ENCODE results near the gene FBXO21. TPM values are rescaled to one million over a fixed set of nuclear protein-coding genes. Genes with fewer than 3 reads are reported as not detected.
"Not testable (repeated sequence)": the region's sequence is repeated elsewhere in the genome, so short reads cannot be mapped to it uniquely, and the experiment has no call there.

The FBXO21 gene
- polyA plus RNA-seq, 1 donor, result 32.0 TPM

DNA sequence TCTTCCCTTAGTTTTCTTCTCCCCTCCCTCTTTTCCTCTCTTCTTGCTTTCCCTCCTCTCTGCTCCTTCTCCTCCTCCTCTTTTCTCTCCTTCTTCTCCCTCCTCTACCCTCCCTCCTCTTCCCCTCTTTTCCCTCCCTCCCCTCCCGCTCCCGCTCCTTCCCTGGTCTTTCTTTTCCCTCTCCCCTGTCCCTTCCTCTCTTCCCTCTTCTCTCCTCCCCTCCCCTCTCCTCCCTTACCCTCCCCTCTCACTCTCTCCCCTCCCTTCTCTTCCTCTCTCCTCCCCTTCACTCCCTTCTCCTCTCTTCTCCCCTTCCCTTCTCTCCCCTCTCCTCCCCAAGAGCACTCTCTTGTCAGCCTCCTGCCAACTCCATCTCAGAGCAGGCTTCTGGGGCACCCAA, 17.4 kb upstream of the FBXO21 start:
- H3K4me3 ChIP-seq (ENCODE audit: low read length), result no peak overlapping the region
- no peak overlapping the region for H3K27ac ChIP-seq (ENCODE audit: low read length)
- H3K36me3 ChIP-seq (ENCODE audit: control insufficient read depth, insufficient read depth, low read length), result no peaks in the 10 kb centered on the region
- no peaks in the 10 kb centered on the region for H3K9me3 ChIP-seq (ENCODE audit: control insufficient read depth, low read depth, low read length)
- H3K27me3 ChIP-seq (ENCODE audit: control insufficient read depth, insufficient read depth, low read length), result peaks cover 2% of the 10 kb centered on the region
- WGBS (ENCODE audit: insufficient coverage, low lambda C conversion rate), result 86% methylated on average over 1 of the region's 2 CpGs
- no peaks in the 10 kb centered on the region for H3K4me1 ChIP-seq (ENCODE audit: control insufficient read depth, insufficient read depth, low read length)
- no peak for DNase-seq

DNA sequence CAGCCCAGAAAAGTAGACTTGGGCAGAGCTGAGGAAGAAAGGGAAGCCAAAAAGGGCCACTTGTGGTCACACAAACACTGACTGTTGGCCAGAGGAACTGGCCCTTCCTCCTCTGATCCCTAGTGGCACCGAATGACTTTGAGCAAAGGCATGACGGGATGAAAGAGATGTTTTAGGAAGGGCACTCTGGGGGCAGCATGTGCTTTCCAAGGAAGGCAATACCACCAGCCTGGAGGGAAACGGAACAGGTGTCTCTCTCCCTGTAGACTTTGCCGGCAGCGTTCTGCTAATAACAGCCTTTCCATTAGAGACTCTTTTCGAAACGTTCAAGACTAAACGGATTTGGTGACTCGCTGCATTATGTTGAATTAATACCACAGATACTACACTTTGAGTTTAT, 12.3 kb upstream of the FBXO21 start:
- WGBS (ENCODE audit: insufficient coverage, low lambda C conversion rate), result 89% methylated on average over 6 of the region's 9 CpGs

DNA sequence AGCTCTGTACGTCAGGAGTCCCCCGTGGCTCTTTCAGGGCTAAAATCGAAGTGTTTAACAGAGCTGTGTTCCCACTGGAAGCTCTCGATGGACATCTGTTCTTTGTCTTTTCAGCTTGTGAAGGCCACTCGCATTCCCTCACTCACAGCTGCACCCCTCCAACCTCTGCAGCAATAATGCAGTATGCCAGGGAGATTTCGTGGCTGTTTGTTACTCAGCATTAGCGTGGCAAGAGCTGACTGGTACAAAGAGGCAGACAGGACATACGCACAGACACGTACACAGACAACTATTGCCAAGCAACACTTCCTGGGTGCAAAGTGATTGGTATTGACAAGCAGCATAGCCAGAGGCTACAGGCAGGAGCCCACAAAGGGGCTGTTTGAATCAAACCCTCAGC, 11.8 kb upstream of the FBXO21 start:
- Histone ChIP-seq H3K4me3 (ENCODE audit: low read length) (no peak overlapping the region), H3K4me1 (ENCODE audit: control insufficient read depth, insufficient read depth, low read length) (no peaks in the 10 kb centered on the region), H3K27me3 (ENCODE audit: control insufficient read depth, insufficient read depth, low read length) (peaks cover 5% of the 10 kb centered on the region), H3K9me3 (ENCODE audit: control insufficient read depth, low read depth, low read length) (no peaks in the 10 kb centered on the region), H3K27ac (ENCODE audit: low read length) (no peak overlapping the region), H3K36me3 (ENCODE audit: control insufficient read depth, insufficient read depth, low read length) (no peaks in the 10 kb centered on the region)
- DNase-seq, result no peak
- WGBS (ENCODE audit: insufficient coverage, low lambda C conversion rate), result 100% methylated on average over 1 of the region's 9 CpGs

More for the DNA sequence above, 12.3 kb upstream of the FBXO21 start:
- Histone ChIP-seq H3K27ac (ENCODE audit: low read length) (no peak overlapping the region), H3K4me3 (ENCODE audit: low read length) (no peak overlapping the region), H3K36me3 (ENCODE audit: control insufficient read depth, insufficient read depth, low read length) (no peaks in the 10 kb centered on the region), H3K4me1 (ENCODE audit: control insufficient read depth, insufficient read depth, low read length) (no peaks in the 10 kb centered on the region), H3K27me3 (ENCODE audit: control insufficient read depth, insufficient read depth, low read length) (peaks cover 5% of the 10 kb centered on the region), H3K9me3 (ENCODE audit: control insufficient read depth, low read depth, low read length) (no peaks in the 10 kb centered on the region)
- DNase-seq, result no peak

DNA sequence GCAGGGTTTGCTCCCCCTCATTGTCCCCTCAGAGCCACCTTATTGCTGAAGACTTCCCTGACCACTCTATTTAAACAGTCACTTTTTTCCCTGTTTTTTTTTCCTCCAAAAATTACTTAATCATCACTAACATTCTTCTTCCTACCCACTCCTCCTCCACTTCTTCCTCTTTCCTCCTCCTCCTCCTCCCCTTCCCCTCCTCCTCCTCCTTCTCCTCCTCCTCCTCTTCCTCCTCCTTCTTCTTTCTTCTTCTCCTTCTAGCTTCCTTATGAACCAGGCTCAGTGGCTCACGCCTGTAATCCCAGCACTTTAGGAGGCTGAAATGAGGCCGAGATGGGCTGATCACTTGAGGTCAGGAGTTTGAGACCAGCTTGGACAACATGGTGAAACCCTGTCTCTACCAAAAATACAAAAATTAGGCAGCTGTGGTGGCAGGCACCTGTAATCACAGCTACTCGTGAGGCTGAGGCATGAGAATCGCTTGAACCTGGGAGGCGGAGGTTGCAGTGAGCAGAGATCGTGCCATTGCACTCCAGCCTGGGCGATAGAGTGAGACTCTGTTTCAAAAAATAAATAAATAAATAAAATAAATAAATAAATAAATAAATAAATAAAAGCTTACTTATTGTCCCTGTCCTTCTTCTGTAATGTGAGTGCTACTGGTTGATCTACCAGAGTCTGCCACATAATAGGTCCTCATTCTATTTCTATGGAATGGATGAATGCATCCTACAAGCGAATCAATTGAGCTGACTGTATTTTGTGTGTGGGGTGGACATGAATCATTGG, 9.9 kb upstream of the FBXO21 start:
- not testable (repeated sequence) for H3K27me3 ChIP-seq (ENCODE audit: control insufficient read depth, insufficient read depth, low read length); H3K4me3 ChIP-seq (ENCODE audit: low read length); DNase-seq; H3K36me3 ChIP-seq (ENCODE audit: control insufficient read depth, insufficient read depth, low read length); H3K9me3 ChIP-seq (ENCODE audit: control insufficient read depth, low read depth, low read length); H3K4me1 ChIP-seq (ENCODE audit: control insufficient read depth, insufficient read depth, low read length); H3K27ac ChIP-seq (ENCODE audit: low read length)
- WGBS (ENCODE audit: insufficient coverage, low lambda C conversion rate), result no CpG with 5 or more reads among the region's 8 CpGs

DNA sequence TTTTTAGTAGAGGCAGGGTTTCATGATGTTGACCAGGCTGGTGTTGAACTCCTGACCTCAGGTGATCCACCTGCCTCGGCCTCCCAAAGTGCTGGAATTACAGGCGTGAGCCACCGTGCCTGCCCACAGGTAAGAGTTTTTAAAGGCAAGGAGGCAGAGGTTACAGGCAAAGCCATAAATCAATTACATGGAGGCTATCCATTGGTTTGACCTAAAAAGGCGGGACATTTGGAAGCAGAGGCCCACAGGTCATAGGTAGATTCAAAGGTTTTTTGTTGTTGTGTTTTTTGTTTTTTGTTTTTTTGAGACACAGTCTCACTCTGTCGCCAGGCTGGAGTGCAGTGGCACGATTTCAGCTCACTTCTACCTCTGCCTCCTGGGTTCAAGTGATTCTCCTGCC, 6.1 kb upstream of the FBXO21 start:
- not testable (repeated sequence) for H3K4me1 ChIP-seq (ENCODE audit: control insufficient read depth, insufficient read depth, low read length); H3K36me3 ChIP-seq (ENCODE audit: control insufficient read depth, insufficient read depth, low read length); H3K9me3 ChIP-seq (ENCODE audit: control insufficient read depth, low read depth, low read length); H3K27ac ChIP-seq (ENCODE audit: low read length); DNase-seq; H3K27me3 ChIP-seq (ENCODE audit: control insufficient read depth, insufficient read depth, low read length); H3K4me3 ChIP-seq (ENCODE audit: low read length)
- WGBS (ENCODE audit: insufficient coverage, low lambda C conversion rate), result no CpG with 5 or more reads among the region's 6 CpGs

DNA sequence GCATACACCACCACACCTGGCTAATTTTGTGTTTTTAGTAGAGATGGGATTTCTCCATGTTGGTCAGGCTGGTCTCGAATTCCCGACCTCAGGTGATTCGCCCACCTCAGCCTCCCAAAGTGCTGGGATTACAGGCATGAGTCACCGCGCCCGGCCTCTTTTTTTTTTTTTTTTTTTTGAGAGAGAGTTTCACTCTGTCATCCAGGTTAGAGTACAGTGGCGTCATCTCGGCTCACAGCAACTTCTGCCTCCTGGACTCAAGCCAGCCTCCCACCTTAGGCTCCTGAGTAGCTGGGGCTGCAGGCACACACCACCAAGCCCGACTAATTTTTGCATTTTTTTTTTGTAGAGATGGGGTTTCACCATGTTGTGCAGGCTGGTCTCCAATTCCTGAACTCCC, 4.8 kb upstream of the FBXO21 start:
- H3K4me3 ChIP-seq (ENCODE audit: low read length); DNase-seq; H3K27ac ChIP-seq (ENCODE audit: low read length); H3K36me3 ChIP-seq (ENCODE audit: control insufficient read depth, insufficient read depth, low read length); H3K9me3 ChIP-seq (ENCODE audit: control insufficient read depth, low read depth, low read length); H3K4me1 ChIP-seq (ENCODE audit: control insufficient read depth, insufficient read depth, low read length); H3K27me3 ChIP-seq (ENCODE audit: control insufficient read depth, insufficient read depth, low read length): not testable (repeated sequence)
- no CpG with 5 or more reads among the region's 9 CpGs for WGBS (ENCODE audit: insufficient coverage, low lambda C conversion rate)

DNA sequence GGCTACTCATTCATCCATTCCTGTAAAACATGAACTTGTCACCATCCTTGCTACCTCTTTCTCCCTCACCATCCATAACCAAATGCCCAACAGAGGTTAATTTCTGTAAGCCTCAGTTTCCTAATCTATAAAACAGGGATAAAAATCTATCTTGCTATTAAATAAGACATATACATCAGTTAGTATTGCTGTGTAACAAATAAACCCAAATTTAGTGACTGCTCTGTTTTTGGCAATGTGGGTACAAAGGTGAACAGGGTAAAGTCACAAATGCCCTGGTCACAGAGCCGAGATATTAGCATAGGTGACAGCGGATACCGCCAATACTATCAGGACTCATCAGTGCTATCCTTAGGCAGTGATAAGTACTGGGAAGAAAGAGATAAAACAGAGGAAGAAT, 3.6 kb upstream of the FBXO21 start:
- Histone ChIP-seq H3K9me3 (ENCODE audit: control insufficient read depth, low read depth, low read length) (no peaks in the 10 kb centered on the region), H3K4me3 (ENCODE audit: low read length) (no peak overlapping the region), H3K27me3 (ENCODE audit: control insufficient read depth, insufficient read depth, low read length) (peaks cover 8% of the 10 kb centered on the region), H3K27ac (ENCODE audit: low read length) (no peak overlapping the region), H3K4me1 (ENCODE audit: control insufficient read depth, insufficient read depth, low read length) (peaks cover 4% of the 10 kb centered on the region), H3K36me3 (ENCODE audit: control insufficient read depth, insufficient read depth, low read length) (no peaks in the 10 kb centered on the region)
- no peak for DNase-seq
- WGBS (ENCODE audit: insufficient coverage, low lambda C conversion rate), result no CpG with 5 or more reads among the region's 3 CpGs

DNA sequence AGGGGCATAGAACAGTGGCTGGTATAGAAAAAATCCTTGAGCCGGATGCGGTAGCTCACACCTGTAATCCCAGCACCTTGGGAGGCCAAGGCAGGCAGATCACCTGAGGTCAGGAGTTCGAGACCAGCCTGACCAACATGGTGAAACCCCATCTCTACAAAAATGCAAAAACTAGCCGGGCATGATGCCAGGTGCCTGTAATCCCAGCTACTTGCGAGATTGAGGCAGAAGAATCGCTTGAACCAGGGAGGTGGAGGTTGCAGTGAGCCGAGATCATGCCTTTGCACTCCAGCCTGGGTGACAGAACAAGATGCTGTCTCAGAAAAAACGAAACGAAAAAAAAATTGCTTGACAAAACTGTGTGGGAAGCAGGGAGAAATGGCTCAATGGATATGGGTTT, 2.3 kb upstream of the FBXO21 start:
- H3K27me3 ChIP-seq (ENCODE audit: control insufficient read depth, insufficient read depth, low read length); H3K27ac ChIP-seq (ENCODE audit: low read length); H3K36me3 ChIP-seq (ENCODE audit: control insufficient read depth, insufficient read depth, low read length); H3K4me1 ChIP-seq (ENCODE audit: control insufficient read depth, insufficient read depth, low read length); H3K9me3 ChIP-seq (ENCODE audit: control insufficient read depth, low read depth, low read length); DNase-seq; H3K4me3 ChIP-seq (ENCODE audit: low read length): not testable (repeated sequence)
- 91% methylated on average over 4 of the region's 9 CpGs for WGBS (ENCODE audit: insufficient coverage, low lambda C conversion rate)

DNA sequence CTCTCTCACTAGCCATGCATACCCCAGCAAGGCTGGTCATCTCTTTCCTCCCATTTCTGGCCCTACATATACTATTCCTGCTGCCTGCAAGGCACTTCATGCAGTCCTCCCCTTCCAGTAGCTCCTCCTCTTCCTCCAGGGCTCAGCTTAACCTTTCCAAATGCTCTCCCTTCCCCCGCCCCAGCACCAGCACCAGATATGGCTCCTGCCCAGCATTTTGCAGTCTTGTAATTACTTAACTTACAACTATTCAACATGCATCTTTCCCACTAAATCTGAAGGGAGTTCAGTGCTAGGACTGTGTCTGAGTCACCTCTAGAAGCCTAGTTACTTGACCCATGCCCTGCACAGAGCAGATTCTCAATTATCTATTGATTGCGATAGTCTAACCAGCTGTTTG, 1.8 kb upstream of the FBXO21 start:
- no peaks in the 10 kb centered on the region for H3K9me3 ChIP-seq (ENCODE audit: control insufficient read depth, low read depth, low read length)
- WGBS (ENCODE audit: insufficient coverage, low lambda C conversion rate), result no CpG with 5 or more reads among the region's 2 CpGs

DNA sequence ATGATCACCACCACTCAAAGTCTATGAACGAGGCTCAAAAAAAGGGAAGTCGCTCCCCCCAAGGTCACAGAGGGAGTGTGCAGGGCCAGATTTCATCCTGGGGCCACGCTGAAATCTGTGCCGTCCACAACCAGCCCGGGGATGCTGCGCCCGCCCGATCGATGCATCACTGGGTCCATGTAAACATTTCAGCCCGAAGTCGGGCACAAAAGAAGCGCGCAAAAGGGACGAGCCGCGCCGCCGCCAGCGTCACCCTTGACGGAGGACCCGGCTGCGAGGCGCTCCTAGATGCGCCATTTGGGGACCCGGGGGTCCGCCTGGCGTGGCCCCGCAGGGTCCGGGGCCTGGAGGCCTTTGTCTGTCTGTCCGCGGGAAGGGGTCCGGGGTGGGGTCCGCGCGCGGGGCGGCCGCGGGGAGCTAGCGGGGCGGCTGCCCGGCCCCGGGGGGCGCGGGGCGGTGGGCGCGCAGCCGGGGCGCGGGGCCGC, 503 bp downstream of the FBXO21 start:
- peak overlapping the region; percentile 45 for H3K27ac ChIP-seq (ENCODE audit: low read length)
- peaks cover 8% of the 10 kb centered on the region for H3K27me3 ChIP-seq (ENCODE audit: control insufficient read depth, insufficient read depth, low read length)
- H3K4me1 ChIP-seq (ENCODE audit: control insufficient read depth, insufficient read depth, low read length), result peaks cover 4% of the 10 kb centered on the region
- H3K36me3 ChIP-seq (ENCODE audit: control insufficient read depth, insufficient read depth, low read length), result peaks cover 7% of the 10 kb centered on the region
- DNase-seq, result peak; percentile 4 to 61
- WGBS (ENCODE audit: insufficient coverage, low lambda C conversion rate), result no CpG with 5 or more reads among the region's 52 CpGs
- H3K4me3 ChIP-seq (ENCODE audit: low read length), result peak overlapping the region; percentile 85
- H3K9me3 ChIP-seq (ENCODE audit: control insufficient read depth, low read depth, low read length), result no peaks in the 10 kb centered on the region

More for the DNA sequence above, 1.8 kb upstream of the FBXO21 start:
- Histone ChIP-seq H3K4me3 (ENCODE audit: low read length) (no peak overlapping the region), H3K4me1 (ENCODE audit: control insufficient read depth, insufficient read depth, low read length) (peaks cover 4% of the 10 kb centered on the region), H3K27ac (ENCODE audit: low read length) (no peak overlapping the region), H3K36me3 (ENCODE audit: control insufficient read depth, insufficient read depth, low read length) (no peaks in the 10 kb centered on the region), H3K27me3 (ENCODE audit: control insufficient read depth, insufficient read depth, low read length) (peaks cover 8% of the 10 kb centered on the region)
- no peak for DNase-seq

Measured in large intestine (tissue), 3 donors.